HUES48 (cell line): ENCODE measurements around the gene ABCG1.

Source experiments
- H3K27ac ChIP-seq: one replicate; pipeline ENCODE4 v1.7.0; 2013; ENCODE audit warnings: low read depth, low read length, inconsistent platforms
- H3K27me3 ChIP-seq: 2 replicates; pipeline ENCODE4 v1.6.1; 2013; ENCODE audit warnings: mild to moderate bottlenecking, low read length; ENCODE audit not compliant: control insufficient read depth, insufficient read depth
- H3K36me3 ChIP-seq: 2 replicates; pipeline ENCODE4 v1.6.1; 2013; ENCODE audit warnings: low read length; ENCODE audit not compliant: control insufficient read depth, insufficient read depth
- H3K4me1 ChIP-seq: 2 replicates; pipeline ENCODE4 v1.6.1; 2013; ENCODE audit warnings: mild to moderate bottlenecking, low read length; ENCODE audit not compliant: control insufficient read depth, insufficient read depth
- H3K4me3 ChIP-seq: 2 replicates; pipeline ENCODE4 v1.5.1; 2013; ENCODE audit warnings: mild to moderate bottlenecking, low read depth, low read length
- H3K9ac ChIP-seq: 2 replicates; pipeline ENCODE4 v1.6.1; 2013; ENCODE audit warnings: mild to moderate bottlenecking, low read depth, low read length, moderate library complexity
- H3K9me3 ChIP-seq: 2 replicates; pipeline ENCODE4 v1.6.1; 2013; ENCODE audit warnings: low read length; ENCODE audit not compliant: control insufficient read depth, insufficient read depth

The ABCG1 gene

DNA sequence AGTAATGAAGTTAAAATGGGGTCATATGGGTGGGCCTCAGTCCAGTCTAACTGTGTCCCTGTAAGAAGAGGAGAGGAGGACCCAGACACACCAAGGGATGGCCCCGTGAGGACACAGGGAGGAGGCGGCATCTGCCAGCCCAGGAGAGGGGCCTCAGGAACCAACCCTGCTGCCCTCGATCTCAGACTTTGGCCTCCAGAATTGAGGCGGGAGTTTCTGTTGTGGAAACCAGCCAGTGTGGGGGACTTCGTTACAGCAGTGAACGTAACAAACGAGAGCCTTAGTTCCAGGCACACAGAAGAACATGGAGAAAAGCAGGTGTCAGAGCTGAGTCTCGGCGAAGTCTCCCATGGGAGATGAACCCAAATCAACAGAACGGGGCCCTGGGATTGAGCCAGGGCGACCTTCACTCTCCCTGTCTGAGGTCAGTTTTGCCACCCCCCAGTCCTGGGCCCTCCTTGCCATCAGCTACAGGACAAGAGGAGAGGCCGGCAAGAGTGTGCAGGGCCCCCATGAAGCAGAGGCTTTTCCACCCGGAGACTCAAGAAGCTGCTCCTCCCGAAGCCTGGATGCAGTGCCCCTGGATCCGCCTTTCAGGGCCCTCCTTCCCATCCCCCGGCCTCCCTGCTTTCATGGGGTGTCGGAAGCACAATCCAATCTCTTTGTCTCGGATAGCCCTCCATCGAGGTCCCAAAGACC, 59.7 kb downstream of the ABCG1 start:
- Histone ChIP-seq H3K4me1 (no peaks in the 10 kb centered on the region), H3K4me3 (no peak overlapping the region), H3K9ac (no peak overlapping the region), H3K36me3 (no peaks in the 10 kb centered on the region), H3K27me3 (no peaks in the 10 kb centered on the region), H3K27ac (no peak overlapping the region), H3K9me3 (no peaks in the 10 kb centered on the region)

DNA sequence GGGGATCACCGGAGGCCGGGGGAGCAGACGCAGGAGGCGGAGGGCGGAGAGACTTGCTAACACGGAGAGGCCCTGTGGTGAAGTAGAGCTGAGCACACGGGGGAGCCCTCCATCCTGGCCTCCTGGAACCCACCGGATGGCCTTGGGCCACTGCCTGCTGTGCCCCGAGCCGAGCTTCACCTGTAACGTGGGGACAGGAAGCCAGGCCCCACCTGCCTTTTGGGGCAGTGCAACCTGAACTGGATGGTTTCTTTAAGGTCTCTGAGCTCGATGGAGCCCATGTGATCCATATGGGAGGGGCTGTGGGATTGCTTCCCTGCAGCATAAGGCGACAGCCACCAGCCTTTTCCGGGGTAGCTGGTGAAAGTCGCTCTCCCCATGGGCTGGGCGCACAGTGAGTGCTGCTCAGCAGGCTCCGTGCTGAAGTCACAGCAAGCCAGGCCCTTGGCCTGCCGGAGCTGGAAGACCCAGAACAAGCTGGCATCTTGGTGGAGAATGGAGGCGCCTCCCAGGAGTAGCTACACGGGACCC, 60.5 kb downstream of the ABCG1 start:
- Histone ChIP-seq H3K4me3 (no peak overlapping the region), H3K4me1 (no peaks in the 10 kb centered on the region), H3K9ac (no peak overlapping the region), H3K27ac (no peak overlapping the region), H3K27me3 (no peaks in the 10 kb centered on the region), H3K9me3 (no peaks in the 10 kb centered on the region), H3K36me3 (no peaks in the 10 kb centered on the region)

DNA sequence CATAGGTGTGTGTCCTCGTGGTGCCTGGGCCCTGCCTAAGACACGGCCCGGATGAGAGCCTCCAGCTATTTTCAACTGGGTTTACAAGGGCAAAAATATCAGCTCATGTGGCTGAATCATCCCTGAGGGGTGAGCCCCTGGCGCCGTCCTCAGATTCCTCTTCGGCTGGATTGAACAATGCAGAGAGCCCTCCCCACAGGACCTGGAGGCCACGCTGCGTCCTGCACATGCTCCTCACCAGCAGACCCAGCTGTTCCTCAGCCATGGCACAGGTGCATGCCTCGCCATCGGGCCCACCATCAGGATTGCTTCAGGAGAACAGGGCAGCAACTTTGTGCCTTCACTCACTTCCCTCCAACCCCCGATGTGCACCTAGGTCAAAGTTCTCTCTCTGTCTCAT, 60.9 kb downstream of the ABCG1 start:
- H3K9me3 ChIP-seq = no peaks in the 10 kb centered on the region
- no peak overlapping the region for H3K4me3 ChIP-seq
- no peak overlapping the region for H3K9ac ChIP-seq
- no peaks in the 10 kb centered on the region for H3K4me1 ChIP-seq
- no peak overlapping the region for H3K27ac ChIP-seq
- H3K27me3 ChIP-seq = no peaks in the 10 kb centered on the region
- no peaks in the 10 kb centered on the region for H3K36me3 ChIP-seq

DNA sequence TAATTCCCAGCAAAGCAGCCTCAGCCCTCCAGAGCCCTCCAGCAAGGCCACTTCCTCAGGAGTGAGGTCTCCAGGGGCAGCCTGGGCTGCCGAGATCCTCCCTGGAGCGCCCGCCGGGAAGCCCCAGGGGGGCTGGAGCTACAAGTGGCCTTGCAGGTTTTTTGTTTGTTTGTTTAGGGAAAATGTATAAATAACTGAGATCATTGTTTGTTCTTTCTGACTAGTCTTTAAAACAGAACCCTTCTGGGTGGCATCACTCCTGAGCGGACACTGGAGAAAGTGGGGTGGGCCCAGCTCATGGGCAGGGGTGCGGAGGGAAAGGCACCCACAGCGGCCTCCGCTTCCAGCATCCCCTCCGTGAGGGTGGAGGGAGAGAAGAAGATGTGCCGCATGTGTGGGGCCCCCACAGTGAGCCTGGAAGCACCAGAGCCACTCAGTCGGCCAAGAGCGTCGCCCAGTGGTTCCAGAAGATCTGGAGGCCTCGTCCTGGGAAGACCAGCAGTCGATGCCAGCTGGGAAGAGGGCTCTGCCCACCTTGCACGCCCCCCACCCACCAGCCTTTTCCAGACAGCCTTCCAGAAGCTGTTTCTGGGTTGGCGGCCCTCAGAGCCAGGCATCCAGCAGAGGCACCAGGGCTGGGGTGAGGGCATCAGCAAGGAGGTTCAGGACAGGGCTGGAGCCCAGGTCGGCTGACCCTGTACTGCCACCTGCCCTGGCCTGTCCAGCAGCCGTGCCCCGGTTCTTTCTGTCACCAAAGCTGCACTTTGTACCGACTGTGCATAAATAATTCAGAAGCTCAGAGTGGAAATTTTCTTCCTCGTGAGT, 61.6 kb downstream of the ABCG1 start:
- H3K4me3 ChIP-seq = no peak overlapping the region
- no peaks in the 10 kb centered on the region for H3K27me3 ChIP-seq
- no peak overlapping the region for H3K27ac ChIP-seq
- no peaks in the 10 kb centered on the region for H3K4me1 ChIP-seq
- H3K9me3 ChIP-seq = no peaks in the 10 kb centered on the region
- no peak overlapping the region for H3K9ac ChIP-seq
- H3K36me3 ChIP-seq = no peaks in the 10 kb centered on the region

DNA sequence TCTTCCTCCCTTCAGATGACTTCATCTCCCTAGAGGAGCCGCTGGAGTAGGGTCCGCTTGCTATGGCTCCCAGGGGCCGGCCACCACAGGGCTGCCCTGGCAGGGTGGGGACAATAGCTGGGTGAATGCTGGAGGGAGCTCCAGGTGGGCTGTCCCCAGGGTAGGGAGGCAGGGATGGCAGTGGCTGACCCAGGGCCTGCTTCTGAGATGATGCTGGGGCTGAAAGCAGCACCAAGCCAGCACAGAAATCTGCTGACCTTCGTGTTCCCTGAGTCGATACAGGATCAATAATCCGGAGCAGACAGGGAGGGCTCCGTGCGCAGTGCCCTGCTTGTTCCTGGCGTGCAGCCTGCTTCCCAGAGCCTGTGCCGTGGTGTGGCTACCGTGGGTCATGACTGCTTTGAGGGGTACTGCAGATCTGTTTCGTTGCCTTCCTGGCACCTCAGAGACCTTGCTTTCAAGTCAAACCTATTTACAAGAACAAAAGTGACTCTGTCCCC, 62.3 kb downstream of the ABCG1 start:
- no peaks in the 10 kb centered on the region for H3K36me3 ChIP-seq
- no peak overlapping the region for H3K4me3 ChIP-seq
- H3K27ac ChIP-seq = no peak overlapping the region
- H3K4me1 ChIP-seq = no peaks in the 10 kb centered on the region
- H3K27me3 ChIP-seq = no peaks in the 10 kb centered on the region
- H3K9me3 ChIP-seq = no peaks in the 10 kb centered on the region
- H3K9ac ChIP-seq = no peak overlapping the region

DNA sequence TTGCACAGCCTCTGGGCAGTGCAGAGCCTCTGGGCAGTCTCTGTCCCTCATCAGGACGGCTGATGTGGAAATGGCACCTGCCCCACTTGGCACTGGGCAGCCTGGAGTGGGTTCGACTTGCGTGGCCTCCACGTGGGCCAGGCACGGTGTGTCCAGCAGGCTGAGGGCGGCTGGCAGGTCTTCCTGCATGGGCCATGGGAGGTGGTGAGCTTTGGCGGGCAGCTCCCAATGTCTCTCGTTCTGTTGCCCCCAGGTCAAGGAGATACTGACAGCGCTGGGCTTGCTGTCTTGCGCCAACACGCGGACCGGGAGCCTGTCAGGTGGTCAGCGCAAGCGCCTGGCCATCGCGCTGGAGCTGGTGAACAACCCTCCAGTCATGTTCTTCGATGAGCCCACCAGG, 63.1 kb downstream of the ABCG1 start:
- Histone ChIP-seq H3K9ac (no peak overlapping the region), H3K27me3 (no peaks in the 10 kb centered on the region), H3K27ac (no peak overlapping the region), H3K36me3 (no peaks in the 10 kb centered on the region), H3K4me1 (no peaks in the 10 kb centered on the region), H3K9me3 (no peaks in the 10 kb centered on the region), H3K4me3 (no peak overlapping the region)

DNA sequence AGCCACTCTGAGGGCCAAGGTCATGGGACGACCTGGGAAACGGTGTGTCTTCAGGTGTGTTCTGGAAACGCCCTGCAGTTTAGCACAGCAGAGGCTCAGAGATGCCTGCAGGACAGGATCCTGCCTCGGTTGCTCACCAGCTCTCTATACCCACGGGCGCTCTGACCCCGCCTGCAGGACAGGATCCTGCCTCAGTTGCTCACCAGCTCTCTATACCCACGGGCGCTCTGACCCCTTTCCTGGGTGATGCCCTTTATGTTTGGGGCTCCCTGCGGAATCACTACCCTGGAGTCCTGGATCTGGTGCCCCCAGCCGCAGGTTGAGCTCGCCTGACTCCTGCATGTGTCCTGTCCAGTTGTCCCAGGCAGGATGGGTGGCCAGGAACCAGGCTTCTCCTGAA, 63.8 kb downstream of the ABCG1 start:
- Histone ChIP-seq H3K9ac (no peak overlapping the region), H3K27me3 (no peaks in the 10 kb centered on the region), H3K9me3 (no peaks in the 10 kb centered on the region), H3K4me3 (no peak overlapping the region), H3K36me3 (no peaks in the 10 kb centered on the region), H3K27ac (no peak overlapping the region), H3K4me1 (no peaks in the 10 kb centered on the region)

DNA sequence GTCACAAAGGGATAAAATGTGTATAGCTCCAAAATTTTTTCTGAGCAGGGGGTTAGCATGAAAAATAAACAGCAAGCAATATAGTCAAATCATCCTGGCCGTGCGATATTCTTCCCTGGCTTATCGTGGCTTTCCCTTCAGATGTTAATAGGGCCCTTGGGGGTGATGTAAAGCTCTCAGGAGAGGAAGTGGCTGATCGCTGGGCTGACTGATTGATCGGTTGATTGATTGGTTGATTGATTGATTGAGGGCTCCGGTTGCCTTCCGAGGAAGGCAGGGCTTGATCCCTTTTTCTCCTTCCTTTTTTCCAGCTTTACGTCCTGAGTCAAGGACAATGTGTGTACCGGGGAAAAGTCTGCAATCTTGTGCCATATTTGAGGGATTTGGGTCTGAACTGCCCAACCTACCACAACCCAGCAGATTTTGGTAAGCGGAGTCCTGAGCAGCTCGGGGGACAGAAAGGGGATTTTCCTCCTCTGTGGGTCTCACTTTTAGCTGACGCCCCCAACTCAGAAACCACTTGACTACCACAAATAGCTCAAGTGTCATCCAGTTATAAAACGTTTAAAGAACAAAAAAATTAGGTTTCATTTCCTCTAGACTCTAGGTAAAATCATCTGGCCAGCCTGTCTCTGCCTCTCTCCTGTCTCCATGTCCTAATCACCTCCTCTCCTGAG, 66.8 kb downstream of the ABCG1 start:
- Histone ChIP-seq H3K4me1 (no peaks in the 10 kb centered on the region; the same call in 1 of the 2 replicates), H3K4me3 (no peak overlapping the region), H3K27ac (no peak overlapping the region), H3K9ac (no peak overlapping the region), H3K36me3 (no peaks in the 10 kb centered on the region), H3K27me3 (no peaks in the 10 kb centered on the region), H3K9me3 (0 out of 2 replicates have a peak, but pooled peaks cover 4% of the 10 kb centered on the region)

DNA sequence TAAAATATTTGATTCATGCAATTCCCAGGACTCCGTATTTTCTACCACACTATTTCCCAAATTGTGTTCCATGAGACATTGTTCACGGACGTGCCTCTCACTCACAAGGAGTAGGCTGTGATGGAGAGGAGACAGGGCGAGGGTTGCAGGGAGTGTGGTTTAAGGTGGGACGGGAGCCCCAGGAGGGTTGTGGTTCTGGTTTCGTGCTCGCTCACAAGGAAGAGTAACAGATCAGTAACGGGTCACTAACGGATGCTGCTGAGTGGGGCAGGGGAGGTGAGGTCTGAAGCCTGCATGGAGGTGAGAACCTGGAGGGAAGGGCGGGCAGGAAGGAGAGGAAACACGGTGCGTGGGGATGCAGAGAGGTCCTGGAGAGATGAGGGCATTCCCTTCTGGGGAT, 67.5 kb downstream of the ABCG1 start:
- H3K27ac ChIP-seq = no peak overlapping the region
- H3K4me1 ChIP-seq = no peaks in the 10 kb centered on the region; the same call in 1 of the 2 replicates
- no peak overlapping the region for H3K4me3 ChIP-seq
- H3K36me3 ChIP-seq = no peaks in the 10 kb centered on the region
- 0 out of 2 replicates have a peak, but pooled peaks cover 4% of the 10 kb centered on the region for H3K9me3 ChIP-seq
- no peak overlapping the region for H3K9ac ChIP-seq
- H3K27me3 ChIP-seq = no peaks in the 10 kb centered on the region

DNA sequence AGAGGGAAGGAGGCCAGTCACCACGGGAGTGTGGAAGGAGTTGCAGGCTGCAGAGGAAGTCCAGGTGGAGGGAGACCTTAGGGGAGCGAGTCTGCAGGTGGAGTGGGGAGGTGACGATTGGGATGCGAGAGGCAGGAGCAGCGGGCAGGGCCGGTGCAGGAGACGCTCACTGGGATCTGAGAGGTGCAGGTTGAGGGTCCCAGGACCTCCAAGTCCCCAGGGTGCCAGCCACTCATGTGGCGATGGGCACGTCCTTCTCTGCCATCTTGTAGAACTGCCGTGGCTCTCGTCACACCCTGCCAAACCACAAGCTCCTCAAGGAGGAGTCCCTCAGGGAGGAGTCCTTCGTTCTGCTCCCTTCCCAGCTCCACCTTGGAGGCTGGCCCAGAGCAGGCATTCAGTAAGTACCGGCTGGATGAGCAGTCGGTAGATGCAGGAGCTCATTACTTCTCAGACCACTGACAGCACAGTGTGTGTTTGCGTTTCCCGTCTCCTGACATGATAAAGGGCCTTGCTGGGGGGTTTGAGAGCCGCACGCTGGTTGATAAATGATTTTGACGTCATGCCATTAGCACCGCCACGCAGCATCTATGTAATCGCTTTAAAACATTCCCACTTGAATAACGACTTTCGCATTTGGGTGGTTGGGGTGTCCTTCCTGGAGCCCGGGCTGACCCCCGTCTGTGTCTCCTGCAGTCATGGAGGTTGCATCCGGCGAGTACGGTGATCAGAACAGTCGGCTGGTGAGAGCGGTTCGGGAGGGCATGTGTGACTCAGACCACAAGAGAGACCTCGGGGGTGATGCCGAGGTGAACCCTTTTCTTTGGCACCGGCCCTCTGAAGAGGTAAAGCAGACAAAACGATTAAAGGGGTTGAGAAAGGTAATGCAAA, 68.5 kb downstream of the ABCG1 start:
- no peaks in the 10 kb centered on the region for H3K36me3 ChIP-seq
- 0 out of 2 replicates have a peak, but pooled peaks cover 4% of the 10 kb centered on the region for H3K9me3 ChIP-seq
- H3K4me3 ChIP-seq = no peak overlapping the region
- no peaks in the 10 kb centered on the region for H3K27me3 ChIP-seq
- no peak overlapping the region for H3K9ac ChIP-seq
- H3K27ac ChIP-seq = no peak overlapping the region
- H3K4me1 ChIP-seq = no peaks in the 10 kb centered on the region; the same call in 1 of the 2 replicates
